ENCODE results near the gene CPNE9. TPM values are rescaled to one million over a fixed set of nuclear protein-coding genes. Genes with fewer than 3 reads are reported as not detected.

The CPNE9 gene
- total RNA-seq, 6 donors from 2014 or later = 0.20 to 0.39 (median 0.30) TPM; not detected in 3

DNA sequence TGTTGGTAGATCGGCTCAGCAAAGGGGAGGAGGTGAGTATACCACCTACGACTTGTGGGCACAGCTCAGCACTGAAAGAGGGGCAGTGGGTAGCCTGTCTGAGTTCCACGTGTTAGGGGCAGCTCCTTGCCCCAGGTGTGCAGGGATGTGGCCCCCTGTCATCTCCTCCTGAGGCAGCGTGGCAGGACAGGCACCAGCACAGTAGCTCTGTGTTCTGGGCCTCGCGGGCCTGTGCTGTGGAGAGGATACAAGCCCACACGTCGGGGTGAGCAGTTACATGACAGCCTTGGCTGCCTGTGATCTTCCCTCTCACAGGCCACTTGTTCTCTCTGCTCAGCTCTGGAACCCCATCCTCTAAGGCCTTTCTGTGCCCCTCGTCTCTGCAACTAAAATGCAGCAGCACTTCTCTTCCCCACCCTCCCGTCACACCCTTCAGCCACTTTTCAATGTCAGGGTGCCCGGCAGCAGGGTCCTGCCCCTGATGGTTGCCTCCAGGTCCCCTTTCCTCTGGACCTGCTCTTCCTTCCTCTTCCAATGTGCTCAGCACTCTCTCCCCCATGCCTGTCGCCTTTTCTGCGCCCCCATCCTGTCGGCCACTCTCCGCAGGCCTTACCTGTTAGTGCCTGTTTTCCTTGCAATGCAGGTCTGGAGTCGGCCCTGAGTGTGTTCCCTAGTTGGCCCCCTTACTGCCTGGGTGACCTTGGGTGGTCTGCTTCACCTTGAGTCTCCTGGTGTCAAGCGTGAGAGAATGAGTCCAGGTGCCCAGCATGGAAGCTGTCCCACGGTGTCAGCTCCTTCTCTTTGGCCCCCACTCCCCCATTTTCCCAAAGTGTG is 18.2 kb upstream of the CPNE9 start:
- ATAC-seq (ENCODE audit: low FRiP score in 2 of 2) = no peak
- Histone ChIP-seq H3K4me1 (no peaks in the 10 kb centered on the region), H3K9me3 (no peaks in the 10 kb centered on the region), H3K27ac (no peak overlapping the region), H3K36me3 (peaks cover 55 to 100% (median 100%) of the 10 kb centered on the region in 4 donors), H3K27me3 (no peaks in the 10 kb centered on the region), H3K4me3 (no peak overlapping the region)
- no peak for DNase-seq
- 93% methylated on average over 15 to 18 of the region's 18 CpGs for WGBS, 2 donors
- TF ChIP-seq EP300 (IDR thresholded peaks at IDR 0.05) (no peak), POLR2A (IDR thresholded peaks at IDR 0.05) (no peak), POLR2AphosphoS5 (IDR thresholded peaks at IDR 0.05) (no peak)
- TF ChIP-seq, protein P1, sequence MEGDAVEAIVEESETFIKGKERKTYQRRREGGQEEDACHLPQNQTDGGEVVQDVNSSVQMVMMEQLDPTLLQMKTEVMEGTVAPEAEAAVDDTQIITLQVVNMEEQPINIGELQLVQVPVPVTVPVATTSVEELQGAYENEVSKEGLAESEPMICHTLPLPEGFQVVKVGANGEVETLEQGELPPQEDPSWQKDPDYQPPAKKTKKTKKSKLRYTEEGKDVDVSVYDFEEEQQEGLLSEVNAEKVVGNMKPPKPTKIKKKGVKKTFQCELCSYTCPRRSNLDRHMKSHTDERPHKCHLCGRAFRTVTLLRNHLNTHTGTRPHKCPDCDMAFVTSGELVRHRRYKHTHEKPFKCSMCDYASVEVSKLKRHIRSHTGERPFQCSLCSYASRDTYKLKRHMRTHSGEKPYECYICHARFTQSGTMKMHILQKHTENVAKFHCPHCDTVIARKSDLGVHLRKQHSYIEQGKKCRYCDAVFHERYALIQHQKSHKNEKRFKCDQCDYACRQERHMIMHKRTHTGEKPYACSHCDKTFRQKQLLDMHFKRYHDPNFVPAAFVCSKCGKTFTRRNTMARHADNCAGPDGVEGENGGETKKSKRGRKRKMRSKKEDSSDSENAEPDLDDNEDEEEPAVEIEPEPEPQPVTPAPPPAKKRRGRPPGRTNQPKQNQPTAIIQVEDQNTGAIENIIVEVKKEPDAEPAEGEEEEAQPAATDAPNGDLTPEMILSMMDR (IDR thresholded peaks at IDR 0.05) = no peak

DNA sequence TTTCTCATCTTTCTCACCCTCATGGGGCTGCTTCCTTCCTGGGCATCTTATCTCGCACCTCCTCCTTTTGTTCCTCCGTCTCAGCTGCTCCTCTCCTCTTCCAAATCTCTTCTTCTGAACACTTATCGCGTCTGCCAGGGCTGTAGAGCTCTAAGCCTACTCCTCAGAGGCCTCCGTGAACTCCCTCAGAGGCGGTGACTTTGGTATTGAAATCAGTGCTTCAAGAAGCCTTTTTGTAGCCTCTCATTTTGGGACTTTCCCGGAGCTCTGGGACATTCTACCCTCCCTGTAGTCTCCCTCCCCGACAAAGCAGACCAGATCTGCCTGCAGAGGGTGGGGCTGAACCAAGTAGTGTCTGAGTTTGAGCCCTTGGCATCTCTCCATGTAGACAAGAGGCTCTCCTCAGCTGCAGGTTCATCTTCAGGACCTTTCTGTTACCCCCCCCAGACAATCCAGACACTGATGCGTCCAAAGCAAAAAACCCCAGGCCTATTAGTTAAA is 17.5 kb upstream of the CPNE9 start:
- DNase-seq = no peak
- H3K27me3 ChIP-seq = no peaks in the 10 kb centered on the region
- 85 to 89% methylated on average over 9 of the region's 9 CpGs for WGBS, 2 donors
- H3K27ac ChIP-seq = no peak overlapping the region
- peaks cover 55 to 100% (median 100%) of the 10 kb centered on the region in 4 donors for H3K36me3 ChIP-seq
- H3K4me1 ChIP-seq = no peaks in the 10 kb centered on the region
- no peak overlapping the region for H3K4me3 ChIP-seq
- TF ChIP-seq EP300 (IDR thresholded peaks at IDR 0.05) (no peak), POLR2A (IDR thresholded peaks at IDR 0.05) (no peak), POLR2AphosphoS5 (IDR thresholded peaks at IDR 0.05) (no peak)
- TF ChIP-seq, protein P1 (IDR thresholded peaks at IDR 0.05) = no peak
- no peaks in the 10 kb centered on the region for H3K9me3 ChIP-seq
- ATAC-seq (ENCODE audit: low FRiP score in 2 of 2) = no peak

DNA sequence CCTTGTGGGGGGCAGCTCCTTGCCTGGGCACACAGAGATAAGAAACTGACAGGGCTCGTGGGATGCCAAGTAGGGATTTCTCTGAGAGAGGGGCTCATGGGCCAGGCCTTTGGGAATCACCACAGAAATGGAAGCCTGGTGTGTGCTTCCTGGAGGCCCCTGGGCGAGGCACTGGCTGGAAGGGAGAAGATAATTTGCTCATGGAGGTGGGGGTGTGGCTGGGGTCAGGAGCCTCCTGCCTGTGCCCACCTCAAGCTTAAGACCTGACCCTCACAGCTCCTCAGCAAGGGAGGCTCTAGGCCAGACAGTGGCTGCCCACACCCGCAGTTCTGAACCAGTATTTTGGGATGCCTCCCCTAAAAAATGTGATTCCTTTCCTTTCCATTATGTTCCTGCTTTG is 16.9 kb upstream of the CPNE9 start:
- no peak for DNase-seq
- 93 to 94% methylated on average over 2 to 3 of the region's 3 CpGs for WGBS, 2 donors
- H3K4me3 ChIP-seq = no peak overlapping the region
- H3K9me3 ChIP-seq = no peaks in the 10 kb centered on the region
- H3K36me3 ChIP-seq = peaks cover 56 to 100% (median 100%) of the 10 kb centered on the region in 4 donors
- H3K27ac ChIP-seq = no peak overlapping the region
- ATAC-seq (ENCODE audit: low FRiP score in 2 of 2) = no peak
- TF ChIP-seq, protein P1 (IDR thresholded peaks at IDR 0.05) = no peak
- H3K27me3 ChIP-seq = no peaks in the 10 kb centered on the region
- H3K4me1 ChIP-seq = no peaks in the 10 kb centered on the region

DNA sequence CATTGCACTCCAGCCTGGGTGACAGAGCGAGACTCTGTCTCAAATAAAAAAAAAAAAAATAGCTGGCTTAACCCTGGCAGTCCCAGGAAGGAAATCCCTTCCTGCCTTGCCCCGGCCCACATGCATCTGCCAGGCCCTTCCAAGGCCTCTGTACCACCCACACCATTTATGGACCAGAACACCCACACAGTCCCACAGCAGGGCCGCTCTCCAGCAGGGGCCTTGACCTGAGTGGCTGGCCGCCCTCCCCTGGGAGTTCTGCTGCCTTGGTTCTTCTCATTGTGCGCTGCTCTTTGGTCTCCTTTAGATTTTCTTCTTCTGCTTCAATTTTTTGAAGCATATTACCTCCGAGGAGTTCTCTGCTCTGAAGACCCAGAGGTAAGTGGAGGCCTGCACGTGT is 16.1 kb upstream of the CPNE9 start:
- peaks cover 57 to 100% (median 100%) of the 10 kb centered on the region in 4 donors for H3K36me3 ChIP-seq
- TF ChIP-seq EP300 (IDR thresholded peaks at IDR 0.05) (no peak), POLR2A (IDR thresholded peaks at IDR 0.05) (no peak), POLR2AphosphoS5 (IDR thresholded peaks at IDR 0.05) (no peak)
- TF ChIP-seq, protein P1 (IDR thresholded peaks at IDR 0.05) = no peak
- H3K27ac ChIP-seq = no peak overlapping the region
- 90 to 97% methylated on average over 7 of the region's 7 CpGs for WGBS, 2 donors
- no peaks in the 10 kb centered on the region for H3K9me3 ChIP-seq
- no peaks in the 10 kb centered on the region for H3K27me3 ChIP-seq
- H3K4me1 ChIP-seq = no peaks in the 10 kb centered on the region
- ATAC-seq (ENCODE audit: low FRiP score in 2 of 2) (no peak), DNase-seq (no peak)
- H3K4me3 ChIP-seq = no peak overlapping the region
